Measurements from ENCODE around the gene ACBD4.

DNA sequence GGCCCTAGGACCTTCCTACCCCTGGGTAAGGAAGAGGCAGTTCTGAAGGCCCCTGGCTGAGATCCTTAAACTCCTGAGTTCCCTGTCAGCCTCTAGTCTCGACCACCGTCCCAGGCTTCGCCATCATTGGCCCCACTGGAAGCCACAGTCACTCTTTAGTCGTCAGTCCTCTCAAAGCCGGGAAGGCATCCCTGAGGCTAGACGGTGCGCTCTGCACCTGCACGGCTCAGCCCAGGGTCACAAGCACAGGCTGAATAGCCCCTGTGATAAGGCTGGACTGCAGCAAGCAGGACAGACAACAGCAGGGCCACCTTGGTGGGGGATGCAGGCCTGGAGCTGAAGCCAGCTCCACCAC lies 9.5 kb downstream of the ACBD4 start:
- TF ChIP-seq CTCF (IDR thresholded peaks at IDR 0.05): no peak
- TF ChIP-seq POLR2A (IDR thresholded peaks at IDR 0.05): no peak
